HepG2 (cell line): ENCODE data around the gene RPTOR. TPM values are rescaled to one million over a fixed set of nuclear protein-coding genes. Genes with fewer than 3 reads are reported as not detected.

Source experiments
- ATAC-seq: fragments of 200-7000 bp; cut with Tn5 transposase; 3 replicates; pipeline ENCODE4 v1.9.1; 2020; ENCODE audit warnings: mild to moderate bottlenecking, moderate library complexity
- BruUV-seq: library from RNA; stranded (reverse); fragments of 400-500 nt; replicated peaks from 2 replicates; lab custom pipeline; 2021; lab: Mats Ljungman, UMichigan
- CTCF ChIA-PET: fragments of 300-600 bp; formaldehyde crosslinking; extraction: SDS; loops from one replicate; lab custom pipeline; 2021; ENCODE audit warnings: low total read pairs, inconsistent platforms, low intra/inter-chr PET ratio; lab: Yijun Ruan, JAX
- POLR2A ChIA-PET: fragments of 350-600 bp; sonication (Branson Sonifier 250); formaldehyde crosslinking; loops from one replicate; lab custom pipeline; 2020; ENCODE audit warnings: antibody characterized with exemption, inconsistent platforms; lab: Yijun Ruan, JAX
- DNase-seq: peaks from one replicate; pipeline ENCODE4 v3.0.0-alpha.2; 2015; ENCODE audit warnings: low spot score
- FAIRE-seq: peaks from 3 replicates; lab custom pipeline; 2011; peaks lifted over from hg19 to GRCh38; lab: Jason Lieb, UNC
- H2AFZ ChIP-seq: one replicate; pipeline ENCODE4 v1.6.1; 2011; ENCODE audit warnings: low read length, inconsistent platforms
- H3K27ac ChIP-seq: fragments of 300-600 bp; 3 replicates; pipeline ENCODE4 v1.8.0; 2011; ENCODE audit warnings: mixed run types, mild to moderate bottlenecking, mixed read lengths, low read length, inconsistent platforms; ENCODE audit not compliant: insufficient read depth; ENCODE audit errors: extremely low read length
- H3K27me3 ChIP-seq, 2 experiments: fragments of 200-600 bp in 1 of 2; 2 replicates in 1 of 2; 3 replicates in 1 of 2; pipeline versions ENCODE4 v1.6.0 to v1.8.0; 2011; ENCODE audit warnings: low read length in 2 of 2, mild to moderate bottlenecking in 2 of 2, moderate library complexity in 2 of 2, inconsistent platforms in 1 of 2; ENCODE audit not compliant: insufficient read depth in 2 of 2, control insufficient read depth in 1 of 2
- H3K36me3 ChIP-seq, 2 experiments: fragments of 200-600 bp in 1 of 2; replicated peaks in 1 of 2; 2 replicates in 1 of 2; 3 replicates in 1 of 2; pipeline versions ENCODE4 v1.5.1 to v1.8.0; 2011; ENCODE audit warnings: low read length in 2 of 2, inconsistent platforms in 1 of 2; ENCODE audit not compliant: insufficient read depth in 2 of 2, control insufficient read depth in 1 of 2
- H3K4me1 ChIP-seq: 2 replicates; pipeline ENCODE4 v1.5.1; 2012; ENCODE audit warnings: low read length, inconsistent platforms; ENCODE audit not compliant: insufficient read depth
- H3K4me2 ChIP-seq: 2 replicates; pipeline ENCODE4 v1.6.0; 2011; ENCODE audit warnings: low read depth, low read length, inconsistent platforms
- H3K4me3 ChIP-seq, 3 experiments: fragments of 200-600 bp in 1 of 3; sonication (generic), shearing (Covaris generic) in 1 of 3; replicated peaks in 1 of 3; 2 replicates each; pipeline ENCODE4 v1.5.1; 2011 to 2016; ENCODE audit warnings: low read length in 3 of 3, inconsistent platforms in 2 of 3, low read depth in 2 of 3, mild to moderate bottlenecking in 2 of 3, control low read depth in 1 of 3, mixed read lengths in 1 of 3; ENCODE audit not compliant: insufficient read depth in 1 of 3
- H3K79me2 ChIP-seq: one replicate; pipeline ENCODE4 v1.6.1; 2011; ENCODE audit warnings: low read length, inconsistent platforms; ENCODE audit not compliant: insufficient read depth
- H3K9ac ChIP-seq: 2 replicates; pipeline ENCODE4 v1.6.0; 2011; ENCODE audit warnings: mild to moderate bottlenecking, low read depth, low read length, inconsistent platforms; ENCODE audit not compliant: insufficient read depth
- H3K9me3 ChIP-seq: 2 replicates; pipeline ENCODE4 v1.5.1; 2012; ENCODE audit warnings: mild to moderate bottlenecking, low read length
- H4K20me1 ChIP-seq: 2 replicates; pipeline ENCODE4 v1.6.0; 2011; ENCODE audit warnings: inconsistent platforms, mild to moderate bottlenecking, low read length, moderate library complexity; ENCODE audit not compliant: insufficient read depth
- AGO2 ChIP-seq: fragments of 200-400 bp; formaldehyde crosslinking; optimal IDR thresholded peaks from 2 replicates; pipeline ENCODE3; 2017; ENCODE audit warnings: mild to moderate bottlenecking, low read depth, low read length, moderate library complexity
- HMG20A ChIP-seq: IDR thresholded peaks from 2 replicates; pipeline ENCODE4 v1.6.1; 2016; ENCODE audit warnings: borderline replicate concordance
- TCF7 ChIP-seq: sonication (generic); IDR thresholded peaks from 2 replicates; pipeline ENCODE4 v1.6.1; 2016; ENCODE audit warnings: antibody characterized with exemption, low read depth
- ZBTB38 ChIP-seq: sonication (generic); formaldehyde crosslinking; IDR thresholded peaks from 2 replicates; pipeline ENCODE4 v1.5.1; 2020; ENCODE audit warnings: mild to moderate bottlenecking, missing genetic modification reagents
- ZNF784 ChIP-seq: sonication (generic); formaldehyde crosslinking; IDR thresholded peaks from 2 replicates; pipeline ENCODE4 v1.5.1; 2020; ENCODE audit warnings: missing genetic modification reagents, mild to moderate bottlenecking, borderline replicate concordance
- WGBS: methylation state at CpG from one replicate; pipeline ENCODE4 v1.1.6; 2017; ENCODE audit warnings: low lambda C conversion rate; 5-methylcytosine and 5-hydroxymethylcytosine counted together
- in situ Hi-C: cut with HindIII; loops from 2 replicates; pipeline ENCODE4 v1.10.0; 2017; ENCODE audit warnings: low pct_unique_long_range_greater_than_20kb; ENCODE audit not compliant: extremely low pct_ligation_motif_present
- intact Hi-C: fragments of 100-400 bp; cut with micrococcal nuclease; formaldehyde crosslinking; loops from one replicate; pipeline ENCODE4 v1.10.0; 2022; ENCODE audit not compliant: unreplicated experiment
- polyA plus RNA-seq, 8 experiments: library from polyadenylated mRNA; depleted of rRNA in 3 of 8; stranded (reverse) in 7 of 8; unstranded in 1 of 8; fragments of >200 nt; fragmentation: Illumina TruSeq in 4 of 8; extraction: Trizol in 4 of 8; gene quantifications; 2 replicates each; pipeline versions ENCODE4 v1.2.1 to v1.2.3, GENCODE V29; 2011 to 2016; ENCODE audit warnings: low read depth in 4 of 8, missing spikeins in 1 of 8, mixed read lengths in 1 of 8; ENCODE audit not compliant: insufficient read depth in 1 of 8
- total RNA-seq, 5 experiments: library from RNA; depleted of rRNA; stranded (reverse); fragments of >200 nt; fragmentation: Illumina TruSeq; extraction: Trizol; gene quantifications; 2 replicates each; pipeline ENCODE4 v1.2.3, GENCODE V29; 2016; ENCODE audit warnings: low read depth in 1 of 5

The RPTOR gene
- total and polyA plus RNA-seq, 2 of the 13 experiments (the other 11 are each of a cell fraction or from before 2014, with no cell fraction given) = 6.6 to 25.3 TPM

DNA sequence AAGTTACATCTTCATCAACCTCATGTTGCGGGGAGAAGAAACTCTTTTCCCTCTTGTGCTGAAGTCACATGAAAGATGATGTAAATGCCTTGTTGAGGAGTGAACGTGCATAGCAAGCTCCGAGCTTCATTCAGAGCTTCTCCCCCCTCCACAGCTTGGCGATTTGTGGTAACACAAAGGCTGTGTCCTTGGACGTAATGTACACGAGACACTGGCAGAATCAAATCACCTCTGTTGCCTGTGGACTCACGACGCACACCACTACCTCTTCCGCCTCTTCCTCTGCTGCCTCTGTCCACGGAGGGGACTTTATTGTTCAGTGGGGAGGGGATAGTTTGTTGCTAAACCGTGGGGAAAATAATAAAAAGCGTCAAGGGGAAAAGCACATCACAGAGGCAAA lies 392.1 kb downstream of the RPTOR start:
- Histone ChIP-seq H3K79me2 (no peaks in the 10 kb centered on the region), H3K4me1 (no peaks in the 10 kb centered on the region; the same call in 1 of the 2 replicates), H3K27me3 (no peaks in the 10 kb centered on the region), H3K27ac (no peak overlapping the region), H4K20me1 (no peaks in the 10 kb centered on the region), H3K36me3 (peaks cover 9 to 13% of the 10 kb centered on the region in 2 experiments; a peak in 4 of 5 replicates), H3K4me2 (no peak overlapping the region), H2AFZ (no peak overlapping the region), H3K9me3 (no peaks in the 10 kb centered on the region), H3K9ac (no peak overlapping the region), H3K4me3 (no peak overlapping the region)
- FAIRE-seq = no peak
- 85% methylated on average over 12 of the region's 12 CpGs for WGBS
- DNase-seq = no peak
- intact Hi-C loops = no loop called here
- POLR2A ChIA-PET = no interaction called here
- CTCF ChIA-PET = no interaction called here
- in situ Hi-C loops = no loop called here
- no peak for ATAC-seq
- TF ChIP-seq ZBTB38 = peak; percentile 76; the same call in 1 of the 2 replicates
- no peak for TF ChIP-seq ZNF784 (CRISPR knock-in tag)
- BruUV-seq = no TSS peak

GRCh38 chr17:80937462-80938381 lies 393.1 kb downstream of the RPTOR start:
- no peak for DNase-seq
- no peaks in the 10 kb centered on the region for H4K20me1 ChIP-seq
- no peak for ATAC-seq
- H2AFZ ChIP-seq = no peak overlapping the region
- H3K9ac ChIP-seq = no peak overlapping the region
- POLR2A ChIA-PET = interaction anchor here (0.6 kb wide), 1 partner anchor 1191 kb away, joined by 4 read pairs; no protein-coding TSS in a partner anchor
- no peaks in the 10 kb centered on the region for H3K27me3 ChIP-seq
- H3K27ac ChIP-seq = no peak overlapping the region
- no peak for FAIRE-seq
- intact Hi-C loops = no loop called here
- TF ChIP-seq HMG20A (CRISPR knock-in tag) (no peak), TCF7 (no peak), AGO2 (peak; percentile 63)
- no peaks in the 10 kb centered on the region for H3K79me2 ChIP-seq
- H3K9me3 ChIP-seq = no peaks in the 10 kb centered on the region
- peaks cover 12 to 17% of the 10 kb centered on the region in 2 experiments; a peak in 4 of 5 replicates for H3K36me3 ChIP-seq
- BruUV-seq = no TSS peak
- no peaks in the 10 kb centered on the region; the same call in 1 of the 2 replicates for H3K4me1 ChIP-seq
- H3K4me2 ChIP-seq = no peak overlapping the region
- in situ Hi-C loops = no loop called here
- CTCF ChIA-PET = no interaction called here
- WGBS = 92% methylated on average over 27 of the region's 28 CpGs
- no peak overlapping the region for H3K4me3 ChIP-seq
